Measurements from ENCODE around the gene FAM228A.
"Not testable (repeated sequence)": the region's sequence is repeated elsewhere in the genome, so short reads cannot be mapped to it uniquely, and the experiment has no call there.

Gene FAM228A

DNA sequence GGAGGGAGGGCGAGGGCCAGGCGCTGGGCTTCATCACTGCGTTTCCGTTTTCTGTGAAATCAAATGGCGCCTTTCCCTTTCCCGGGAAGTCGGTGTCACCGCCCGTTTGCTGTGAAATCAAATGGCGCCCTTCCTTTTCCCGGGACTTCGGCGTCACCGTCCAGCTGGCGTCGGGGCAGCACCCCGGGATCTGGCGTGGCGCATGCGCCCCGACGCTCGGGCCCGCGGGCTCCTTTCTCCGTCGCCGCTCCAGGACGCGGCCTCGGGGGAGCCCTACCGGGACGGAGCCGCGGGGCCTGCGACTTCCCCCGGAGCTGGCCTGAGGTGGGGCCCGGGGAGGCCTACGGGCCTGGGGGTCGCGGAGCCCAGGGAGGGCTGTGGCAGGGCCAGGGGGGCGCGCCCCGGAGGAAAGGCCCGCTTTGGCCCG is at the start of gene FAM228A:
FAM228A (plus strand) TSS at position 203 of the 427 bp plus-strand sequence. CDS start 428 bp downstream, outside the sequence.
- no peak for DNase-seq

DNA sequence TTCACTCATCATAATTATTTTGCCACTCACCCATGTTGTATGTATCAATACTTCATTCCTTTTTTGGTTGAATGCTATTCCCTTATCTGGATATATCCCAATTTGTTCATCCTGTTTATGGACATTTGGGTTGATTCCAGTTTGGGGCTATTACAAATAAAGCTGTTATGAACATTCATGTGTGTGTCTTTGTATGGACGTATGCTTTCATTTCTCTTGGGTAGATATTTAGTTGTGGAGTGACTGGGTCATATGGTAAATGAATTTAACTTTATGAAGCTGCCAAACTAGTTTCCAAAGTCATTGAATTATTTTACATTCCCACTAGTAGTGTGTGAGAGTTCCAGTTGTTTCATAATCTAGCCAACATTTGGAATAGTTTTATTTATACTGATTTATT is 48.9 kb upstream of the FAM228A start:
- no peak for DNase-seq

DNA sequence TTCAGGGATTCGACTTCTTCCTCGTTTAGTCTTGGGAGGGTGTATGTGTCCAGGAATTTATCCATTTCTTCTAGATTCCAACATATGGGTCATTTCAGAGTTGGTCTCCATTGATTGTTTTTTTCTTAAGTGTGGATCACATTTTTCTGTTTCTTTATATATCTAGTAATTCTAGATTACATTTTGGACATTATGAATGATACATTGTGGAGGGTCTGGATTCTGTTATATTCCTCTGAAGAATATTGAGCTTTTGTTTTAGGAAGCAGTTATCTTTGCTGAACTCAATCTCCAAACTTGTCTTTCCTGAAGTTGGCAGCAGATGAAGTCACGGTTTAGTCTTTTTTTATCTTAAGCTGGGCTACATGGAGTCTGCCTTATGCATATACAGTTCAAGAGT is 42.3 kb upstream of the FAM228A start:
- DNase-seq = no peak

DNA sequence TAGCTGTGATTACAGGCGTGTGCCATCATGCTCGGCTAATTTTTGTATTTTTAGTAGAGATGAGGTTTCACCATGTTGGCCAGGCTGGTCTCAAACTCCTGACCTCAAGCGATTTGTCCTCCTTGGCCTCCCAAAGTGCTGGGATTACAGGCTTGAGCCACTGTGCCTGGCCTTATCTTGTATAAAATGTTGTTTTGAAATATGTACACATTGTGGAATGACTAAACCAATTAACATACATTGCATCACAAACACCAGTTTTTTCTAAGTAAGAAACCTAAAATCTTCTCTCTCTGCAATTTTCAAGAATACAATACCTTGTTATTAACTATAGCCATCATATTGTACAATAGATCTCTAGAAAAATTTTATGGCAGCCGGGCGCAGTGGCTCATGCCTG is 34.5 kb upstream of the FAM228A start:
- DNase-seq = not testable (repeated sequence)

DNA sequence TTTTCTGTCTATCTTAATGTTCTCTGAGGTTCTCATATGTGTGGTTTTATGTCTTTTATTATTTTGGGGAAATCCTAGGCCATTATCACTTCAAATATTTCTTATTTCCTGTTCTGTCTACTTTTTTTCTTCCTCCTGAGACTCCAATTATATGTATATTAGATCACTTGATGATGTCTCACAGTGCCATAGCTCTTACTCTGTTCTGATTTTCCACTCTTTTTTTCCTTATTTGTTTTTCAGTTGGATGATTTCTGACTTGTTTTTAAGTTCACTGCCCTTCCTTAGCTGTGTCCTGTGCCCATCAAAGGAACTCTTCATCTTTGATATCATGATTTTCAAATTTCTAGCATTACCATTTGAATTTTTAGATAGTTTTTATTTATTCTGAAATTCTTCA is 27.5 kb upstream of the FAM228A start:
- no peak for DNase-seq

DNA sequence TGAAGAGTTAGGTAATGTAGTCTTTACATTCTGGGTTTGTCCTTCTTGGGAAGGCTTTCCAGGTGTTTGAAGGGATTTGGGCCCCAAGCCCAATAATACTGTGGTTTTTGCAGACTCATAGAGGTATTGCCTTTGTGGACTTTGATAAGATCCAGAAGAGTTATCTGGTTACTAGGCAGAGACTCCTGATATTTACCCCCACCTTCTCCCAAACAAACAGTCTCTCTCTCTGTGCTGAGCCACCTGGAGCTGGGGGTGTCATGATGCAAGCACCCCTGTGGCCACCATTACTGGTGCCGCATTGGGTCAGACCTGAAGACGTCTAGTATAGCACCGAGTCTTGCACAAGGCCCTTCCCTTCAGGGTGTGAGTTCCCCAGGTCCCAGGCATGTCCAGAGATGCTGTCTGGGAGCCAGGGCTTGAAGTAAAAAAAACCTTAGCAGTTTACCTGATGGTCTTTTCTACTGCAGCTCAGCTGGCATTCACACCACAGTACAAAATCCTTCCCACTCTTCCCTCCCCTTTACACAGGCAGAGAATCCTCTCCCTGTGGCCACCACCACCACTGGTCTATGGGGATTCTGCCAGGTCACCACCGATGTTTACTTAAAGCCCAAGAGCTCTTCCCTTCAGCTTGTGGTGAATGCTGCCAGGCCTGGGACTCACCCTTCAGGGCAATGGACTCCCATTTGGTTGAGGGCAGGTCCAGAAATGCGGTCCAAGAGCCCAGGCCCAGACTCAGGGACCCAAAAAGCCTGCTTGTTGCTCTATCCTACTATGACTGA is 22.2 kb upstream of the FAM228A start:
- DNase-seq = no peak

DNA sequence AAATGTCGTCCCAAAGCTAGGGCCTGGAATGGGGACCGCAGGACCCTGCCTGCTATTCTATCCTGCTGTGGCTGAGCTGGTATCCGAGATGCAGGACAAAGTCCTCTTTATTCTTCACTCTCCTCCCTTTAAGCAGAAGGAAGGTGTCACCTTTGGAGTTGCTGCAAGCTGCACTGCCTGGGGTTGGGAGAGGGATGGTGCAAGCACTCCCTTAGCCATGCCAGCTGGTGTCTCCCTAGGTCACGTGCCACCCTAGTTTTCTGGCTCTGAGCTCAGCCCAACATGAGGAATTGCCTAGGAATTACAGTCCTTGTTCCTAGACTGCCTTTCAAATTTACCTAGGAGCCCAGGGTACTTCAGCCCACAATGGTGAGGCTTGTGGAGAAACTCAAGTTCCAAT is 21.4 kb upstream of the FAM228A start:
- DNase-seq = no peak

DNA sequence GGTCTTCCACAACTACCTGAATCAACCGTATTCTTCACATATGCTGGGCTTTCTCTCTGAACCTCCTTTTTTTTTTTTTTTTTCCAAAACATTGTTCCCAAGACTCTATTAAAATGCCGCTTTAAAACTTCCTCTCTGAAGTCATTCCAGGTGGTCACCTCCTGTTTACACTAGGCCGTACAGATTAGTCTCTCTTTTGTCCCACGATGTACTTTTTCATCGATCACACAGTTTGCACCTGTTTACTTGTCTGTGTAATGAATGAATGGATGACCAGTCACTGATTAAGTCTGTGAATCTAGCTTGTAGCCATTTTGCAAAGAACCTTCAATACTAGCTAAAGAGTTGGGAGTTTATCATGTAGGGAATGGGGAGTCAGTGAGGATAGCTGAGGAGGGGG is 16.7 kb upstream of the FAM228A start:
- DNase-seq = no peak

DNA sequence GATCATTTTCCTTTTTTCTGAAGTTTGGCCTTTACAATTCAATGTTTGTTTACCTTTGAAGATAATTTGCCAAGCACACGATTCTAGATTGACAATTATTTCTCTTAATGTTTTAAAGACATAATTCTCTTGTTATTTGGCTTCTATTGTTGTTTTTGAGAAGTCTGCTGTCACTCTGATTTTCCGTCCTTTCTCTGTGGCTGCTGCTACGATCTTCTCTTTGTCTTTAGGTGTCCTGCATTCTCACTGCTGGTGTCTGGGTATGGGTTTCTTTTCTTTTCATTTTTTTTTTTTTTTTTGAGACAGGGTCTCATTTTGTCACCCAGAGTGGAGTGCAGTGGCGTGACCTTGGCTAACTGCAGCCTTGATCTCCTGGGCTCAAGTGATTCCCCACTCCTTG is 15.1 kb upstream of the FAM228A start:
- no peak for DNase-seq

DNA sequence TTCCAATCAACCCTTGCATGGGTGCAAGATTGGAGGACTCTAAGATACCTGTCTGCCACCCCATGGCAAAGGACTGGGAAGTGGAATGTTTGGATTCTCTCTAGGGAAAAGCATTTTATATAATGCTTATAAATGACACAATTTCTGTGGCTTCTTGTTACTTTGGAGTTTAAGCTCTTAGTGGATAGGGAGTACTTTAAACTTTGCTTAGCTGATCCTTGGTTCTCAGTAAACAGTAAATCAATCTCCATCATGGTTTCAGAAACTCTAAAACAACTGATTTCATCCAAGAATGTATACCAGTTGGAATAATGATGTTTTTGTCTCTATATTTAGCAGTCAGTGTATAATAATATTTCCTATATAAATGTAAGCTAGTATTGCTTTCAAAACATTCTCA is 14.1 kb upstream of the FAM228A start:
- DNase-seq = no peak

DNA sequence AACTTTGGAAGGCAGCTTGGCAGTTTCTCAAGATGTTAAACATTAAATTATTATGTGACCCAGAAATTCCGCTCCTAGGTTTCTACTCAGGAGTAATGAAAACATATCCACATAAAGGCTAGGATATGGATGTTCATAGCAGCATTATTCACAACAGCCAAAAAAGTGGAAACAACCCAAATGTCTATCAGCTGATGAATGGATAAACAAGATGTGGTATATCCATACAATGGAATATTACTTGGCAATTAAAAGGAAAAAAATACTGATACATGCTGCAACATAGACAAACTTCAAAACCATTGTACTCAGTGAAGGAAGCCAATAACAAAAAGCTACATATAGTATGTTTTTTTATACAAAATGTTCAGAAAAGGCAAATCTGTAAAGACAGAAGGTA is 12.4 kb upstream of the FAM228A start:
- DNase-seq = no peak

DNA sequence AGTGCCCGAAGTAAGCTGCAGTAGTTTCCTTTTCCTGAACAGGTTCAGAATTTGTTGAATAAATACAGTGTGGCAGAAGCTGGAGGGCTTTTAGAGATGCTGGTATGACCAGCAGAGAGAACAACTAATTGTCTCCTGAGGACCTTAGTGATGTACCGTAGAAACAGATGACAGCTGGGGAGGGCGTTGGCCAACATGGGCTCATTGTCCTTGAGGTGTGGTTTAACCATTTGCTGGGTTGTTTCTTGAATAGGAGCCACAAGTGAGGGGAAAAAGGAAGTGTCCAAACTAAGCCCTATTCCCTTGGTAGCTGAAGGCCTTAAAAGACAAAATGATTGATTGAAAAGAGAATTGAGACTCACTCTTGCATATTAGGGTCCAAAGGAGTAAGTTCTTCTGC is 11.7 kb upstream of the FAM228A start:
- no peak for DNase-seq

DNA sequence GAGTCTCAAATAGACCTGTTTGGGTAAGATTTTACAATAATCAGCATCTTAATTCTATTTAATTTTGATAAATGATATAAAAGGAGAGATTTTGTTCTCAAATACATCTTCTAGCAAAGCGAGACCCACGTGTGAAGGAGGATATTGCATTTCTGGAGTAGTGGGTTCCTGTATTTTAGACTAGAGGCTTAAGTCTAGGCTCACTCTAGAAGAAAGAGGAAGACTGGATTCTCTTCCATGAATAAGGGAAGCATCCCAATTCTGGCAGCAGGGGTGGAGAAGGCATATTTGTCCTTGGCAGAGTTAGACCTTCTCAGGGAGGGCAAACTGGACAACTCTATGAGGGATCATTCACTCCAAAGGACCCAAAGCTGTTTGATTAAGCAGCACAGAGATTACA is 11.3 kb upstream of the FAM228A start:
- DNase-seq = no peak

DNA sequence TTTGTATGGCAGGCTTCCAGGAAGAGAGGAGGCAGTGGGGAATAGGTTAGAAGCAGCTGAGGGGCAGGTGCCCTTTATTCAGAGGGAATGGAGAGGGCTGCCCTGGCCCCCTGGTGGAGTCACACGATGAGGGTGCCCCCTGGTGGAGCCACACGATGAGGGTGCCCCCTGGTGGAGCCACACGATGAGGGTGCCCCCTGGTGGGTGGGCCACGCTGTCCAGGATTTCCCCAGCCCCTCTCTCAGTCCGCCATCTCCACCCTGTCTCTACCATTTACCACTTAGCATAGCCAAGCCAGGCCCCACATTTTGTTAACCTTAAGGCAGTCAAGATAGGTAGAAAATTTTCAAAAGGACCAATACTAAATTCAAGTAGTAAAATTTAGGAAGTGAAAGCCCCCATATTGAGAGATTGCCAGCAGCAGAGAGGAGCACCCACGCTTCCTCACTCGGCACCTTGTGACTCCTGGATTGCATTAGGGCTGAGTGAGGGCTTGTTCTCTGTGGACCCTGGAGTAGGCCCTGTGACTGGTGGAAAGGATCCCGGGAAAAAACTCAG is 10.4 kb upstream of the FAM228A start:
- DNase-seq = no peak

DNA sequence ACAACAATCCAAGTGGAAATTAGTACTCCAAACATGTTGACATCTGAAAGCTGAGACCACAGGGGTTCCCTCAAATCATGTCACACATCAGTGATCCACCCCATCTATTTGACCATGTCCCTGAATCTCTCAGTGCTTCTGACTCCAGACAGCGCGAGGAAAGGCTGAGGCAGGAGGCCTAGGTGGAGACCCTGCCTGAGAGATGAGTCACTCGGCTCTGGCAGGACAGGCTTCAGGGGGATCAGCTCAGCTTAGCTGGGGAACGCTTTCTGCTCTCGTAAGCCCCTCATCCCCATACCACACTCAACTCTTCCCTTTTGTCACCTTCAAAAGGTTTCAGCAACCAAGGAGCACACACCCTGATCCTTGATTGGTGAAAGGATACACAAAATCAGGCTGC is 5.8 kb upstream of the FAM228A start:
- DNase-seq = no peak

DNA sequence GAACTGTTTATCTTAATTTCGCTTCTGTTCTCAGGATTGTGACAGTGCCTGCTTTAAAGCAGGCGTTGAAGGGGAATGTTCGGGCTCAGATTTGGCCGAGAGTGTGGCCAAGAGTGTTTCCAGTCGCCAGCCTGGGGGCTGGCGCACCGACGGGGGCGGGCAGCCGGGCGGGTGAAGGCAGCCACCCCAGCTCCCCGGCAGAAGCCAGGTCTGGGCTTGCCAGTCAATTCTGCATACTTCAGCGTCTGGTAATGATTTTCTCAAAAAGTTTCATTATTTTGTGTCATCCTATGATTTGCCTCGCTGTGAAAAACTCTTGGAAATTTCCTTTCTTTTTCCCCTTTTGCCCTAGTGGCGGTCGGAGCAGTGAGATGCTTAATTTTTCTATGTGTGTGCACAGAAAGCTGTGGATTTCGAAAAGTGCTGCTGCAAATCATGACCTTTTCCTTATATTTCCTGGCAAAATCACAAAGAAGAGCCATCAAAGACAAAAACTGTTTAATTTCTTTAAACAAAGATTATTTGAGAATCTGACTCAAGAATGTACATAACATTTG is 856 bp downstream of the FAM228A start:
- no peak for DNase-seq

DNA sequence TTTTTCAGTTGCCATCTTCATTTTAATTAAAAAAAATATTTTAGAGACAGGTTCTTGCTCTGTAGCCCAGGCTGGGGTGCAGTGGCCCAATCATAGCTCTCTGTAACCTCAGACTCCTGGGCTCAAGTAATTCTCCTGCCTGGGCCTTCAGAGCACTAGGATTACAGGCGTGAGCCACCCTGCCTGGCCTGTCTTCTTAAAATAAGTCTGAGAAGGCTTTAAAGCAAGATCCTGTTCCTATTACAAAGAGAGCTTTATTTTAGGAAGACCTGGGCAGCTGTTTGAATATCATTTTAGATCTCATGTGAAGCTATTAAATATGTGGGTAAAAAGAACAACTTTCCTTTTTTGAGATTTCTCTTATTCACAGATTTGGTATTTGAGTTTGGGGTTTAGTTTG is 1.5 kb downstream of the FAM228A start:
- DNase-seq = no peak

DNA sequence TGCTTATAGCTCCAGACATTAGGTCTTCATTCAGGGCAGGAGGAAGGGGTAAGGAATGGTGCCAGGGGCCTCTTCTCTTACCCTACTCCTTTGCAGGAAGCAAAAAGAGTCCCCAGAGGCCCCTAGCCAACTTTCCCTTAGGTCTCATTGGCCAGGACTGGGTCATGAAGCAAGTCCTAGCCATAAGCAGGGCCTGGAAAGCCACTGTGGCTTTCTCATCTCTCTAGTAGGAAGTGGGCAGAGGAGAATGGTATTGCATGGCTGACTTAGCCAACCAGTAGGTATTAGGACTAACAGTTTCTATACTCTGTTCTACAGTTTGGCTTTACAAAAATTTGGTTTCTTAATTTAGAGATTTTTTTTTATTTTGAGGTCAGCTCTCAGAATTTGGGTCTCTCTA is 4.8 kb downstream of the FAM228A start:
- no peak for DNase-seq

DNA sequence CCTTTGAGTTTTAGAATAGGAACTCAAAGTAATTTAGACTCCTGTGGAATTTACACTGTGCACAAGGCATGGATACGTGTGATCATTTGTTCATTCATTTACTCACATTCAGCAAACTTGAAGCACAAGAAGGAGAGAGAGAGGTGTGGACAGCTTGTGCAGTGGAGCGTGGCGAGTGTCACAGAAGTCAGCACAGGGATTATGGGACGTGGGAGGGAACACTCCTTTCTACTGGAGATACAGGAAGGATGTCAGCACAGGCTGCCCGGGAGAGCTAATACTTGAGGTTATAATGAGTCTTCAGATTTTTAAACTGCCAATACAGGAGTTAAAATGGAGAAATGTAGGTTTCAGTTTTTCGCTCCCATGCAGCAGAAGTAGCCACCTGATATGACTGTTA is 7.0 kb downstream of the FAM228A start:
- DNase-seq = no peak

DNA sequence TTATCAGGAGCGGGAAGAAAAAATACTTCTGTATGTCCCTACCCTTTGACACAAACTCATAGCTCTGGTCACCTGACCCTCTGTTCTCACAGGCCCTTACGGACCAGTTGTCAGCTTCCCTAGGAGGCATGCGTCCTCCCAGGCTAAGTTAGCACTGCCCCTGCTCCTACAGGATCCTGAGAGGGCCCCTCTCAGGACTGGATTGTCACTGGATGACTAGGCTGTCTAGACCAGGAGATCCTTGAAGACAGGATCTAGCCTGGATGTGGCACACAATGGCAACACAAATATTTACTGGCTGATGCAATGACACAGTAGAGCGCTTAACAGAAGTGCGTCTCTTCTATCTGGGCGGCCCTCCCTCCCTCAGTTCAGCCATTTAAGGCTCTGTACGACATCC is 7.7 kb downstream of the FAM228A start:
- DNase-seq = no peak

DNA sequence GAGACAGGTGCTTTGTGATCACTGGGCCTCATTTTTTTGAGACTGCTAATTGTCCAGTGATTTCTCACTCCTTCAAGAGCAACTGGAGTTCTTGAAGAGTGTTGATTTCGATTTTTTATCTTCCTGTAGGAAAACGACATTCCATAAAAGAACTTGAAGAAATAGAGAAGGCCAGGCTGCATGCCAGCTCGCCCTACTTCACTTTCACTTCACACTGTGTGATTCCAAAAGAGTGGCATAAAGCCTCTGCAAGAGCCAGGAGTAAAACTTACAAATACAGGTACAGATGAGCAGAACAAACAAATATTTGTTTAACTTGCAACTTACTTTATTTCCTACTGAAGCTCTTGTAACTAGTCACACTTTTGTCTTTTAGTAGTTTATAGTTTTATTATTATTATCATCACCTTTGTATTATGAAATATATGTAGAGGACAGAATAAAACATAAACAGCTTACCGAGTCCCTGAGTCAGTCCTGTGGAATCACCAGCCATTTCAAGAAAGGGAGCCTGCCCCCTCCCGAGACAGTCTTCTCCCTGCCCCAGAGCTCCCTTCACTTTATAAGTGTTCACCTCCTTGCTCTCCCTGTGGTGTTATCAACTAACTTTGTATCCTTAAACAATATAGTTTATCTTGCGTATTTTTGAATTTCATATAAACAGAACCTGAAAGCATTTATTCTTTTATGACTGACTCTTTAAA is 8.7 kb downstream of the FAM228A start:
- DNase-seq = no peak

DNA sequence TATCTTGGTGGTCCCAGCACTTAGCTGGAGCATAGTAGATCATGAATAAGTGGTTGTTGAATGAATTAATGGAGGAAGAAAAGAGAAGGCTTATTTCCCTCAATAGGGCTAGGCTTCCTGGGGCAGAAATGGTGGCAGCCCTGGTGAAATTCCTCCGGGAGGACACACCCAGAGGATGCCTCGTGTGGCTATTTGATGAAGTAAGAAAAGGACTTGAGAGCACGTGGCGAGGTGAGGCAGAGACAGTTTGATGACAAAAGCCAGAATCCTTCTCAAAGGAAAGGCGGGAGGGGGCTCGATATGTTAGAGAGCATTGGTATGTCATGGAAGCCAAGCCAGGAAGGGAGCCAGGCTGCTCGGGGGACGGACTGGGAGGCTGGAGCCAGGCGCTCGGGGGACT is 14.7 kb downstream of the FAM228A start:
- no peak for DNase-seq

DNA sequence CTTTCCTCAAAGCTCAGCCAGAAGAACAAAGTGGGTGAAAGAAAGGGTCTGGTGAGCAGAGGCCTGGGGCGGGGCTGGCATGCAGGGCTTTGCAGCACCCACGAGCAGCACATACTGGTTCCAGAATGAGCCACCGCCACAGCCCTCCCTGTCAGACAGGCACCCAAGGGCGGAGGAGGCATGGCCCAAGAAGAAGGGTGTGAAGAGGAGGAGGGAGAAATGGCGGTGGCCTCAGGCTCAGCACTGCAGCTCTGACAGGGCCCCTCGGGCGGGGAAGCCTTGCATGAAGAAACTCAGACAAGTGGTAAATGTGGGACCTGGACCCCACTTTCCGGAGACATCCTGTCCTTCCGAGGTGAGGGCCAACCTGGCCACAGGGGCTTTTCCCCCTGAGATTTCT is 15.7 kb downstream of the FAM228A start:
- no peak for DNase-seq

DNA sequence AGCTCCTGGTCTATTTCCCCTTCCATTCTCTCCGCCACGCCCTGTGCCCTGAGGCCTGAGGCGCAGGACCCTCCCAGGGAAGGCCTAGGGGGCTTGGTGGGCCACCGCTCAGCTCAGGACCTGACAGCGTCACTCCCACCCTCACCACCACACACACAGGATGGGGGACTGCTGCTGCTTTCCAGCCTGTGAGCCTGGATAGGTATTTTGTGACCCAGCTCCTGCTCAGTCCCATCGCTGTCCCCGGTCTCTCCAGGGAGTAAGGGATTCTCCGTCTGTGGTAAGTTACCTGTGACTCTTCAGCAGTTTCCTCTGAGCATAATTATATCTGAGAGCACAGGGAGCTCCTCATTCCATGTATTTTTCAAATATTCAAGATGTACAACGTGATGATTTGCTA is 16.3 kb downstream of the FAM228A start:
- no peak for DNase-seq

All from left hindlimb (tissue), 1 donor.